ENCODE data around the gene KCNH1. TPM values are rescaled to one million over a fixed set of nuclear protein-coding genes. Genes with fewer than 3 reads are reported as not detected.

Gene KCNH1
- total and polyA plus RNA-seq, 2 donors from 2014 or later, result 0.54 TPM; not detected in 1

DNA sequence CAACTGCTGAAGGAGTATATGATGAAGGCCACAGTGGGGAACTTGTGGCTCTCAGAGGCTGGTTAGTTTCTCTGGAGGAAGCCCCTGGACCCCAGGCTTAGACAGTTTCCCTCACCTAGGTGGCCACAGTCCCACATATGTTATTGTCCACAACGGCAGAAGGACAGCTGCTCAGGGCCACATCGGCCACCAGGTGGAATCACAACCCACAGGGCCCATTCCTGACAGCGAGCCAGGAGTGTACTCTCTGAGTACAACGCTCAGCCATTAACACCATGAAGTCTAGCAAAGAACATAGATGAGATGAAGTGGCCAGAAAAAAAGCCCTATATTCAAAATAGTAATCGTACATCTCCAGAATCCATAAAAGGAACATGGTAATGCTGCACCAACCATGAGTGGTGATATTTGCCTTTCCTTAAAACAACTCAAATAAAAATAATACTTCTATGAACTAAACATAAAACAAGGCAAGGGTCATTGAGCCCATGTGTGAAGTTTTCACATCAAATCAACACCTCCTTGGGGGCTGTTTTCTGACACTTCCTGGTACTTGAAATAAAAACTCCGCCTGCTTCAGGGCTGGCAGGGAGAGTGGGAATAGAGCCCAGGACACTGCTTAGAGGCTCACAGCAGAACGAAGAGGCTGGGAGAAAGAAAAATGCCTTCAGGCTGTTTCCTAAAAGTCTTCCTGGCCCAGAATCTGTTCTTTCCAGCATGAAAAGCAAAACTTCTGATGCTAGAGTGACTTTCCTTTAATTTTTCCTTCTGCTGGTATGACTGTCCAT lies 421.9 kb downstream of the KCNH1 start:
- H3K27ac ChIP-seq (ENCODE audit: low read depth in 2 of 2, low read length in 2 of 2), result no peak overlapping the region
- H3K4me1 ChIP-seq (ENCODE audit: control insufficient read depth in 2 of 3, insufficient read depth in 2 of 3, low read depth in 1 of 3, low read length in 3 of 3), result no peaks in the 10 kb centered on the region
- no peaks in the 10 kb centered on the region for H3K27me3 ChIP-seq (ENCODE audit: control insufficient read depth, insufficient read depth, low read length)
- H3K9ac ChIP-seq (ENCODE audit: low read length in 3 of 3), result no peak overlapping the region
- no peaks in the 10 kb centered on the region for H3K36me3 ChIP-seq (ENCODE audit: control insufficient read depth in 2 of 3, insufficient read depth in 3 of 3, low read length in 3 of 3)
- FAIRE-seq, result no peak
- intact Hi-C loops (cut with DNase I), result no loop called here
- DNase-seq, result no peak
- no peak overlapping the region for H3K4me3 ChIP-seq (ENCODE audit: low read length in 3 of 3)
- H3K9me3 ChIP-seq (ENCODE audit: control insufficient read depth in 2 of 3, insufficient read depth in 1 of 3, low read length in 3 of 3), result no peaks in the 10 kb centered on the region
- TF ChIP-seq, protein P1, sequence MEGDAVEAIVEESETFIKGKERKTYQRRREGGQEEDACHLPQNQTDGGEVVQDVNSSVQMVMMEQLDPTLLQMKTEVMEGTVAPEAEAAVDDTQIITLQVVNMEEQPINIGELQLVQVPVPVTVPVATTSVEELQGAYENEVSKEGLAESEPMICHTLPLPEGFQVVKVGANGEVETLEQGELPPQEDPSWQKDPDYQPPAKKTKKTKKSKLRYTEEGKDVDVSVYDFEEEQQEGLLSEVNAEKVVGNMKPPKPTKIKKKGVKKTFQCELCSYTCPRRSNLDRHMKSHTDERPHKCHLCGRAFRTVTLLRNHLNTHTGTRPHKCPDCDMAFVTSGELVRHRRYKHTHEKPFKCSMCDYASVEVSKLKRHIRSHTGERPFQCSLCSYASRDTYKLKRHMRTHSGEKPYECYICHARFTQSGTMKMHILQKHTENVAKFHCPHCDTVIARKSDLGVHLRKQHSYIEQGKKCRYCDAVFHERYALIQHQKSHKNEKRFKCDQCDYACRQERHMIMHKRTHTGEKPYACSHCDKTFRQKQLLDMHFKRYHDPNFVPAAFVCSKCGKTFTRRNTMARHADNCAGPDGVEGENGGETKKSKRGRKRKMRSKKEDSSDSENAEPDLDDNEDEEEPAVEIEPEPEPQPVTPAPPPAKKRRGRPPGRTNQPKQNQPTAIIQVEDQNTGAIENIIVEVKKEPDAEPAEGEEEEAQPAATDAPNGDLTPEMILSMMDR (IDR thresholded peaks at IDR 0.05; ENCODE audit: borderline replicate concordance, extremely low read depth, insufficient read depth), result no peak

DNA sequence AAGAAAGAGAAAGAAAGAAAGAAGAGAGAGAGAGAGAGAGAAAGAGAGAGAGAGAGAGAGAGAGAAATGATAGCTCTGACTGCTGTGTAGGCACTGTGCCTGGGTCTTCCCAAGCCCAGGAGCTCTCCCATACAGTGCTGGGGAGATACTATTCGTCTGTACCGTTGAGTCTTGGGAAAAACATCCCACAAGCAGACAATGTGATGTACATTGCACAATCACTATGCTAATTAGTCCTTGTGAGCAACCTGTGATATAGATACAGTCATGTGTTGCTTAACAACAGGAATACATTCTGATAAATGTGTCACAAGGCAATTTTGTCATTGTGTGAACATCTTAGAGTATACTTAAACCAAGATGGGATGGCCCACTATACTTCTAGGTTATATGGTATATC lies 424.2 kb downstream of the KCNH1 start:
- FAIRE-seq, result no peak
- intact Hi-C loops (cut with DNase I), result no loop called here
- no peaks in the 10 kb centered on the region for H3K4me1 ChIP-seq (ENCODE audit: control insufficient read depth in 2 of 3, insufficient read depth in 2 of 3, low read depth in 1 of 3, low read length in 3 of 3)
- H3K9ac ChIP-seq (ENCODE audit: low read length in 3 of 3), result no peak overlapping the region
- DNase-seq, result no peak
- H3K36me3 ChIP-seq (ENCODE audit: control insufficient read depth in 2 of 3, insufficient read depth in 3 of 3, low read length in 3 of 3), result no peaks in the 10 kb centered on the region
- TF ChIP-seq, protein P1 (IDR thresholded peaks at IDR 0.05; ENCODE audit: borderline replicate concordance, extremely low read depth, insufficient read depth), result no peak
- H3K27me3 ChIP-seq (ENCODE audit: control insufficient read depth, insufficient read depth, low read length), result no peaks in the 10 kb centered on the region
- H3K27ac ChIP-seq (ENCODE audit: low read depth in 2 of 2, low read length in 2 of 2), result no peak overlapping the region
- no peaks in the 10 kb centered on the region for H3K9me3 ChIP-seq (ENCODE audit: control insufficient read depth in 2 of 3, insufficient read depth in 1 of 3, low read length in 3 of 3)
- H3K4me3 ChIP-seq (ENCODE audit: low read length in 3 of 3), result no peak overlapping the region

DNA sequence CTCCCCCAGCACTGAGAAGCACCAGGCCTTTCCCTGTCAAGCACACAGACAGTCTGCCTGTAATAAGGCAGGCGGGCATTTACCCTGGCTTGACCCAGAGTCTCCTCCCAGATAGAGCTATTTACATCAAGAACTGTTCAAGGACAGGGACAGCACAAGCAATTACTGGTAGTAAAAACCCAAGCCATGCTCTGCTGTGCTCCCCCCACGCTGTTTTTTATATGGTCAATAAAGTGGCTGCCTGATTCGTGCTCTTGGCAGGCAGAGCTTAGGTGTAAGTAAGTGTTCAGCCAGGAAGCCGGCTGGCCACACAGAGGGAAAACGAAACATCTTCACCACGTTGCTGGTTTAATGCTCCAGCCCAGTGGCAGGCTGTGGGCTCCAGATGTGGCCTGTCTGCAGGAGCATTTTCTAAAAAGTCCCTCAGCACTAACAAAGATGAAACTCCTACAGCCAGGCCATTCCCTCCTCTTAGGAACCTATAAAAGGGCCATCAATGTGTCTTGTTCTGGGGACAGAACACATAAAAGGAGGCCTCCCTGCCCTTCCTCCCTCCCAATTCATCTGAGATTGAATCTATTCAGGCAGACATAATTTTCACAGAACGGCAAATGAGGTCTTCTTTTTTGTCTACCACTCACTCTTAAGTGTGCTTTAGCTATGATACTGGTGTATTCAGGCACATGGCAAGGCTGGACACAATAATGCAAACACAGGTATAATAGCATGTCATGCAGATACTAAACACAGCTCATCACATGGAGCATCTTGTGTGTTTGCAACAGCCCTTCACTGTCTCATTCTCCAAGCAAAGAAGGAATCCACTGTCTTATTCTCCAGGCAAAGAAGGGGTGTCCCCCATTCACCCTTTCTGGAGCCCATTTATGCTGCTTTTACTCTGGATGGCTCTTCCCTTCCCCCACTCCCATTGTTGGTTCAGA lies 426.4 kb downstream of the KCNH1 start:
- Histone ChIP-seq H3K27me3 (ENCODE audit: control insufficient read depth, insufficient read depth, low read length) (no peaks in the 10 kb centered on the region), H3K9ac (ENCODE audit: low read length in 3 of 3) (no peak overlapping the region), H3K36me3 (ENCODE audit: control insufficient read depth in 2 of 3, insufficient read depth in 3 of 3, low read length in 3 of 3) (no peaks in the 10 kb centered on the region), H3K9me3 (ENCODE audit: control insufficient read depth in 2 of 3, insufficient read depth in 1 of 3, low read length in 3 of 3) (no peaks in the 10 kb centered on the region), H3K4me3 (ENCODE audit: low read length in 3 of 3) (no peak overlapping the region), H3K4me1 (ENCODE audit: control insufficient read depth in 2 of 3, insufficient read depth in 2 of 3, low read depth in 1 of 3, low read length in 3 of 3) (no peaks in the 10 kb centered on the region), H3K27ac (ENCODE audit: low read depth in 2 of 2, low read length in 2 of 2) (no peak overlapping the region)
- FAIRE-seq (no peak), DNase-seq (peak in 1 of 5 donors; percentile 19)
- intact Hi-C loops (cut with DNase I), result no loop called here
- TF ChIP-seq, protein P1 (IDR thresholded peaks at IDR 0.05; ENCODE audit: borderline replicate concordance, extremely low read depth, insufficient read depth), result no peak

Measured in kidney (tissue), 14 donors.